ENCODE measurements around the gene RASGRP4. TPM values are rescaled to one million over a fixed set of nuclear protein-coding genes. Genes with fewer than 3 reads are reported as not detected.
"Not testable (repeated sequence)": the region's sequence is repeated elsewhere in the genome, so short reads cannot be mapped to it uniquely, and the experiment has no call there.

RASGRP4 gene
- total RNA-seq, 1 donor from 2014 or later: 1.8 TPM

GRCh38 chr19:38420935-38421334 is 5.1 kb downstream of the RASGRP4 start:
- H3K36me3 Mint-ChIP-seq (ENCODE audit: low read depth): no peaks in the 10 kb centered on the region
- no peak overlapping the region for H3K4me3 Mint-ChIP-seq
- intact Hi-C loops (cut with micrococcal nuclease): no loop called here
- no peaks in the 10 kb centered on the region for H3K27me3 Mint-ChIP-seq (ENCODE audit: insufficient read depth)
- no peak overlapping the region for H3K27ac Mint-ChIP-seq
- DNase-seq (ENCODE audit: low spot score): no peak
- H3K4me1 Mint-ChIP-seq (ENCODE audit: low read depth): peaks cover 30% of the 10 kb centered on the region
- no peaks in the 10 kb centered on the region for H3K9me3 Mint-ChIP-seq

DNA sequence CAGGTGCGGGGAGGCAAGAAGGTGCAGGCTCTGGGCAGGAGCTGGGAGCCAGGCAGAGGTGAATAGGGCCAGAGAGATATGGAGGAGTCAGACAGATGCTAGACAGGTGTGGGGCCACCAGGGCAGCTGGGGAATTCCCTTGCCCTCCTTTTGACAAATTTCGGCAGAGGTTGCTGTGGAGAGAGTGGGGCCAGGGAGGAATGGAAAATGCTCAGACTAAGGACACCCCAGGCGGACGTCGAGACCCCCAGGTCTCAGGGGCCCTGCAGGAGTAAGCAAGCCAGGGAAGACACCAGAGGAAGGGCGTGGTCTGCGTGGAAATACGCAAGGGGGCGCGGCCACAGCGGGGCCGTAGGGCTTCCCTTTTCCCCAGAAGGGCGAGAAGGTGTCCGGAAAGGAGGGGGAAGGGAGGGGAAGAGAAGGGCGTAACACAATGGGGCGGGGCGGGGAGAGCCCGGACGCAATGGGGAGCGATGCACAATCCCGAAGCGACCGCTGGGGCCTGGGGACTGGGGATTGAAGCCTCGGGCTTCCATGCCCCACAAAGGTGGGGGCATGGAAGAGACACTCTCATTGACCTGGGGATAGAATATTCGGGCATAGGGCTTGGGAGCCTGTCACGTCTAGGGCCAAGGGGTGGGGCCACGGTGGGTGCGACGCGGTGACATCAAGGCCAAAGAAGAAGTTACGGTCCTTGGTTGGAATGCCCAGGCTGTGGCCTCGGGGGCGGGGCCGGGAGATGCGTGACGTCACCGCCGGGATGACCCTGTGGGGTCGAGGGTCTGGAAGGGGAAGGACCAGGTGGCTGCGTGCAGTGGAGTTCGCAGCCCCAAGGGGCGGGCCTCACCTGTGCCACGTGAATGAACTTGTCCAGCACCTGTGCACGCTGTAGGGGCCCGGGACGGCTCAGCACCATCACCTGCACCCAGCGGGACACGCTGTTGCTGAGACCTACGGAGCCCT is 8.2 kb downstream of the RASGRP4 start:
- H3K27ac Mint-ChIP-seq: peak overlapping the region; percentile 80
- DNase-seq (ENCODE audit: low spot score): peak; percentile 68
- peak overlapping the region; percentile 84 for H3K4me3 Mint-ChIP-seq
- no peaks in the 10 kb centered on the region for H3K27me3 Mint-ChIP-seq (ENCODE audit: insufficient read depth)
- intact Hi-C loops (cut with micrococcal nuclease): loop anchor here (1.0 kb wide), 1 partner anchor 15 kb away; the partner anchor contains the start of gene FAM98C
- H3K9me3 Mint-ChIP-seq: no peaks in the 10 kb centered on the region
- peaks cover 26% of the 10 kb centered on the region for H3K4me1 Mint-ChIP-seq (ENCODE audit: low read depth)
- H3K36me3 Mint-ChIP-seq (ENCODE audit: low read depth): no peaks in the 10 kb centered on the region

- H3K36me3 Mint-ChIP-seq (ENCODE audit: low read depth): no peaks in the 10 kb centered on the region
- H3K4me1 Mint-ChIP-seq (ENCODE audit: low read depth): peaks cover 26% of the 10 kb centered on the region
- no peak for DNase-seq (ENCODE audit: low spot score)
- H3K4me3 Mint-ChIP-seq: peak overlapping the region; percentile 84
- H3K9me3 Mint-ChIP-seq: no peaks in the 10 kb centered on the region
- no peaks in the 10 kb centered on the region for H3K27me3 Mint-ChIP-seq (ENCODE audit: insufficient read depth)
- H3K27ac Mint-ChIP-seq: peak overlapping the region; percentile 80
- intact Hi-C loops (cut with micrococcal nuclease): loop anchor here (1.0 kb wide), 1 partner anchor 14 kb away; the partner anchor contains the start of gene FAM98C
Observed at GRCh38 chr19:38417146-38417543, 8.9 kb downstream of the RASGRP4 start.

DNA sequence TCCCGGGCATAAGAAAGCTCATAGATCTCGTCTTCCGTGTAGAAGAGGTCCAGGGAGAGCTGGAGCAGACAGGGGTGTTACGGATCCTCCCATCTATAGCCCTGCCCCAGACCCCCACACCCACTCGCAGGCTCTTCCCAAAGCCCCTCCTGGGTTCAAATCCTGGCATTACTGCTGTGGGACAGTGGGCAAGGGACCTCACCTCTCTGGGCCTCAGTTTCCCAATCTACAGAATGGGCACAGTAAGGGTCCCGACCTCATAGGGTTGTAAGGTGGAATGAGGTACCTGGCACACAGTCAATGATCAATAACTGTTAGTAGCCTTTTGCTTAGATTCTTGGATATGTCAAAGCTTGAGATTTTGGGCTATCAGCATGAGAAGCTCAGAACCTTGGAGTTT is 12.6 kb downstream of the RASGRP4 start:
- peaks cover 18% of the 10 kb centered on the region for H3K4me1 Mint-ChIP-seq (ENCODE audit: low read depth)
- no peaks in the 10 kb centered on the region for H3K27me3 Mint-ChIP-seq (ENCODE audit: insufficient read depth)
- intact Hi-C loops (cut with micrococcal nuclease): no loop called here
- no peaks in the 10 kb centered on the region for H3K9me3 Mint-ChIP-seq
- H3K36me3 Mint-ChIP-seq (ENCODE audit: low read depth): no peaks in the 10 kb centered on the region
- no peak overlapping the region for H3K4me3 Mint-ChIP-seq
- DNase-seq (ENCODE audit: low spot score): no peak
- no peak overlapping the region for H3K27ac Mint-ChIP-seq

- no peaks in the 10 kb centered on the region for H3K9me3 Mint-ChIP-seq
- no peaks in the 10 kb centered on the region for H3K27me3 Mint-ChIP-seq (ENCODE audit: insufficient read depth)
- H3K36me3 Mint-ChIP-seq (ENCODE audit: low read depth): no peaks in the 10 kb centered on the region
- H3K27ac Mint-ChIP-seq: no peak overlapping the region
- no peak overlapping the region for H3K4me3 Mint-ChIP-seq
- no peak for DNase-seq (ENCODE audit: low spot score)
- peaks cover 15% of the 10 kb centered on the region for H3K4me1 Mint-ChIP-seq (ENCODE audit: low read depth)
- intact Hi-C loops (cut with micrococcal nuclease): no loop called here
Observed at GRCh38 chr19:38412961-38413360, 13.1 kb downstream of the RASGRP4 start.

DNA sequence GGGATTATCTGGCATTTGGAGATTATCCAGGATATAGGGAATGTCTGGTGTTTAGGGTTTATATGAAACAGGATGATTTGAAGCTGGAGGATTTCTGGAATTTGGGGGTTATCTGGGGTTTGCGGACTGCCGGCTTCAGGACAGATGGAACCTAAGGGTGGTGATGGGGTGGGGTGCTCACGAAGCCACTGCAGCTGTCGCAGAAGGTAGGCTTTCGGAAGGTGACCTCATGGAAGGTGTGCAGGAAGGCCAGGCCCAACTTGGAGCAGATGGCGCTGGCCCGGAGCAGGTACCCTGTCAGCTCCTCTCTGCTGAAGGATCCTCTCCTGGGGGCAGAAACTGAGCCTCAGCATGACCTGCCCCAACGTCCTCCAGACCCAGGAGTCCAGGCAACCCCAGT is 13.5 kb downstream of the RASGRP4 start:
- Mint-ChIP-seq H3K9me3 (no peaks in the 10 kb centered on the region), H3K27ac (no peak overlapping the region), H3K4me3 (no peak overlapping the region), H3K27me3 (ENCODE audit: insufficient read depth) (no peaks in the 10 kb centered on the region), H3K36me3 (ENCODE audit: low read depth) (no peaks in the 10 kb centered on the region), H3K4me1 (ENCODE audit: low read depth) (peaks cover 10% of the 10 kb centered on the region)
- DNase-seq (ENCODE audit: low spot score): no peak
- intact Hi-C loops (cut with micrococcal nuclease): no loop called here

GRCh38 chr19:38411898-38412297 is 14.1 kb downstream of the RASGRP4 start:
- H3K4me1 Mint-ChIP-seq (ENCODE audit: low read depth); DNase-seq (ENCODE audit: low spot score); H3K9me3 Mint-ChIP-seq; intact Hi-C loops (cut with micrococcal nuclease); H3K27me3 Mint-ChIP-seq (ENCODE audit: insufficient read depth); H3K27ac Mint-ChIP-seq; H3K36me3 Mint-ChIP-seq (ENCODE audit: low read depth); H3K4me3 Mint-ChIP-seq: not testable (repeated sequence)

DNA sequence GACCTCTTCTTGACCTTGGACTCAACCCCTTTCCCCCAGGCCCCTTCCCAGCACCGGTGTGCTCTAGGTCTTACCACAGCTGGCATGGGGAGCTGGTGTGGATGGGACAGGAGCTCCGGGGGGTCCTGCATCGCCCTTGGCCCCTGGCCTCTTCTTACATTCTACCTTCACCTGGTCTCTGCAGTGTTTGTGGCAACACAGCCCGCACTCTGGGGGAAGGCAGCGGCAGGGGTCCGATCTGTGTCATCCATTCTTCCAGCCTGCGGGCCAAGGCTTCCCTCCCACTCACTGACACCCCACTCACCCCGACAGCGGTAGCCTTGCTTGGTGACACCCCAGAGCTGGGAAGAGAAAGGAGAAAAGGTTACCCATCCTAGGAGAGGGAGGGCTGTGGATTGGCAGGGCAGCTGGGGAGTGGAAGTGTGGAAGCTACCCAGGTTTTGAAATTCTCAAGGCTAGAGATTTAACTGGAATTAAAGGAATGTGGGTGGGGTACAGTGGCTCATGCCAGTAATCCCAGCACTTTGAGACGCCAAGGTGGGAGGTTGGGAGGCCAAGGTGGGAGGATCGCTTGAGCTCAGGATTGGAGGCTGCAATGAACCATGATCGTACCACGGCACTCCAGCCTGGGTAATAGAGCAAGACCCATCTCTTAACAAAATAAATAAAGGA is 14.8 kb downstream of the RASGRP4 start:
- Mint-ChIP-seq H3K27me3 (ENCODE audit: insufficient read depth) (no peaks in the 10 kb centered on the region), H3K4me1 (ENCODE audit: low read depth) (no peaks in the 10 kb centered on the region), H3K4me3 (no peak overlapping the region), H3K27ac (no peak overlapping the region), H3K36me3 (ENCODE audit: low read depth) (peaks cover 4% of the 10 kb centered on the region), H3K9me3 (no peaks in the 10 kb centered on the region)
- no peak for DNase-seq (ENCODE audit: low spot score)
- intact Hi-C loops (cut with micrococcal nuclease): no loop called here

DNA sequence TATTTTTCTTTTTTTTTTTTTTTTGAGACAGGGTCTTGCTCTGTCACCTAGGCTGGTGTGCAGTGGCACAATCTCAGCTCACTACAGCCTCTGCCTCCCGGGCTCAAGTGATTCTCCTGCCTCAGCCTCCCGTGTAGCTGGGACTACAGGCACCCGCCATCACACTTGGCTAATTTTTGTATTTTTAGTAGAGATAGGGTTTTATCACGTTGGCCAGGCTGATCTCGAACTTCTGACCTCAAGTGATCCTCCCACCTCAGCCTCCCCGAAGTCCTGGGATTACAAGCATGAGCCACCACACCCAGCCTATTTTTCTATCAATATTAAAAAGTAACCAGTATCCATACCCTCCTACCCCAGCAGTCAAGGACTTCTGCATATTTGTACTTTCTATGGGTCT is 15.6 kb downstream of the RASGRP4 start:
- H3K9me3 Mint-ChIP-seq; H3K27me3 Mint-ChIP-seq (ENCODE audit: insufficient read depth); intact Hi-C loops (cut with micrococcal nuclease); DNase-seq (ENCODE audit: low spot score); H3K4me1 Mint-ChIP-seq (ENCODE audit: low read depth); H3K36me3 Mint-ChIP-seq (ENCODE audit: low read depth); H3K27ac Mint-ChIP-seq; H3K4me3 Mint-ChIP-seq: not testable (repeated sequence)

DNA sequence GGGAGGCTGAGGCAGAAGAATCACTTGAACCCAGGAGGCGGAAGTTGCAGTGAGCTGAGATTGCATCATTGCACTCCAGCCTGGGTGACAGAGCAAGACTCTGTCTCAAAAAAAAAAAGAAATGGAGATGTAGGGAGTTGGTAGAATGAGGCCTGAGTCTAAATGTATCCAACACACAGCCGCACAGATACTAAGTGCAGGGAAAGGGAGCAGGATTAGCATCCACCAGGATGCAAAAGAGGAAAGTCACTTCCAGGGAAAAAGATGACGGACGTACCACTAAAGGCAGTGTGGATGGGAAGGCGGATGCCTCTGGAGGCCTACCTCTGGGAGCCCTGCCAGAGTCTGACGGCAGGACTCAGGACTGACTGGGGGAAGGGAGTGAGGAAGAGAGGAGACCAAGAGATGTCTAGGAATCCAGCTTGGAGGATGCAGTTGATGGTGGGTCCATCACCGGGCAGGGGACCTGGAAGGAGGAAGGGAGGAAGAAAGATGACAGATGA is 16.3 kb downstream of the RASGRP4 start:
- Mint-ChIP-seq H3K9me3 (no peaks in the 10 kb centered on the region), H3K4me3 (no peak overlapping the region), H3K4me1 (ENCODE audit: low read depth) (peaks cover 7% of the 10 kb centered on the region), H3K27ac (no peak overlapping the region), H3K36me3 (ENCODE audit: low read depth) (peaks cover 8% of the 10 kb centered on the region), H3K27me3 (ENCODE audit: insufficient read depth) (no peaks in the 10 kb centered on the region)
- intact Hi-C loops (cut with micrococcal nuclease): no loop called here
- DNase-seq (ENCODE audit: low spot score): no peak

DNA sequence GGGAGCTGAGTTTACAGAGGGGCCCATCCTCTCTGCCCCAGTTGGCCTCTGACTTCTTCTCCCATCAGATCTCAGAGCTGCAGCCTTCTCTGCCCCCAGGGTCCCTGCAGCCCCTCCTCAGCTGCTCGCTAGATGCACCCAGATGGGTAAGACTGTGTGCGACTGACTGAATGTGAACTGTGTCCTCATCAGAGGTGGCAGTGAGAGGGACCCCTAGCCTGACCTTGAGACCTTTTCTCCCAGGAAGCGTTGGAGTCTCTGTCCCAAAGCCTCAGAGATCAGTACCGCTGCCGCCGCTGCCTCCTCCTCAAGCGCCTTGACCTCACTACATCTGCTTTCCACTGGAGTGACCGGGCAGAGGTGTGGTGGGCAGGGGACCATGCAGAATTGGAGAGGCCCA is 20.7 kb downstream of the RASGRP4 start:
- Mint-ChIP-seq H3K9me3 (no peaks in the 10 kb centered on the region), H3K4me1 (ENCODE audit: low read depth) (peaks cover 21% of the 10 kb centered on the region), H3K36me3 (ENCODE audit: low read depth) (peaks cover 8% of the 10 kb centered on the region), H3K4me3 (peak overlapping the region; percentile 64), H3K27me3 (ENCODE audit: insufficient read depth) (no peaks in the 10 kb centered on the region), H3K27ac (peak overlapping the region; percentile 23)
- intact Hi-C loops (cut with micrococcal nuclease): no loop called here
- no peak for DNase-seq (ENCODE audit: low spot score)

DNA sequence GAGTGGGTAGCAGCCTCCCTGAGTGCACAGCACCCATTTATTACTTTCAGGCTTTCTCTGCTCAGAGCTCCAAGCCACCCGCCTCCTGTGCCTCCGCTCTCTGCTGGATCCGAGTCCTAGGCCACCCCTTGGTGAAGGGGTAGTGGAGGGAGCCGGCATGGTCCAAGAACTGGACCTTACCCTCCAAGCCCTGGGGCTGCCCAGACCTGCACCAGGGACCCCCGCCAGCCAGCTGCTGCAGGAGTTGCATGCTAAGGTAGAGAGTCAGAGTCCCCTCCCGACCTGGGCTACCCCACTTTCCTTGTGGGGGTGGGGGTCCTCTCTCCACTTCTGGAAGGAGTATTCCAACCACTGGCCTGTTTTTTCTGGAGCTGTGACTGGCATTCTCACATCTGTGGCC is 21.2 kb downstream of the RASGRP4 start:
- Mint-ChIP-seq H3K27ac (no peak overlapping the region), H3K36me3 (ENCODE audit: low read depth) (peaks cover 8% of the 10 kb centered on the region), H3K27me3 (ENCODE audit: insufficient read depth) (no peaks in the 10 kb centered on the region), H3K4me1 (ENCODE audit: low read depth) (peaks cover 21% of the 10 kb centered on the region), H3K4me3 (peak overlapping the region; percentile 89), H3K9me3 (no peaks in the 10 kb centered on the region)
- no peak for DNase-seq (ENCODE audit: low spot score)
- intact Hi-C loops (cut with micrococcal nuclease): no loop called here

Data from activated T-helper 1 cell treated with anti-CD3 and anti-CD28 coated beads, Interleukin-12 subunit alpha, Interleukin-12 subunit beta, Interleukin-2, Interleukin-4 antibody, amounts not matched to agents 30 ng/mL and 10 ng/mL and 1 ng/mL, durations not matched to agents 14 hours and 24 hours and 36 hours (primary cell).